Pons (tissue), 1 donor: ENCODE results near the gene PPP2R5D.
A peak's percentile ranks its signal among the peaks of the same experiment; 100 is the strongest.
"Not testable (repeated sequence)": the region's sequence is repeated elsewhere in the genome, so short reads cannot be mapped to it uniquely, and the experiment has no call there.

Experiments
- DNase-seq: peaks from one replicate; pipeline ENCODE4 v3.0.0-alpha.2; 2016; ENCODE audit warnings: low spot score

PPP2R5D gene

DNA sequence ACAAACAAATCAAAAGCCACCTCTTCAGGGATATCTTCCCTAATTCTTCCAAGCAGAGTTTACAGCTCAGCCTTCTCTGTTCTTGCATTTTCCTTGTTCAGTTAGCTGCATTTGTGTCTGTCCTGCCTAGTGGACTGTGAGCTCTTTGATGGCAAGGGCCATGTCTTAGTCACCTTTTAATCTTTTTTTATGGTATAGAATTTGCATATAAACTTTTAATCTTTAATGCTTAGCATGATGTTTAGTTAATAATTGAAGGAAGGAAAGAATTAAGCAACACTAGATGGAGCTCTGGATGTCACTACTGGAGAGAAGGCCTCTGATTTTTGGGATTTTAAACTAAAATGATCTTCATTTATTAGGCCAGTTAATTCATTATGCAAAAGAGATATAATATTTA is 12.1 kb downstream of the PPP2R5D start:
- DNase-seq = no peak

DNA sequence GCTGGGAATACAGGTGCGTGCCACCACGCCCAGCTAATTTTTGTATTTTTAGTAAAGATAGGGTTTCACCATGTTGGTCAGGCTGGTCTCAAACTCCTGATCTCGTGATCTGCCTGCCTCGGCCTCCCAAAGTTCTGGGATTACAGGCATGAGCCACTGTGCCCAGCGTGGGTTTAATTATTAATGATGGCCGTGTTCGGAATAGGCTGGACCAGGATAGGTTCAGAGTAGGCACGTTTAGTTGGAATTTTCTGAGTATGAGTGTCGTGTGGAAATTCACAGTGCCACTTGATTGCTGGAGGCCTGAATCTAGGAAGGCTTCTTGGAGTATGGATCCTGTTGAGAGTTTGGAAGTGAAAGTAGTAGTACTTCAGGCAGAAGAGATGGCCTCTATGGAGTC is 13.8 kb downstream of the PPP2R5D start:
- not testable (repeated sequence) for DNase-seq

DNA sequence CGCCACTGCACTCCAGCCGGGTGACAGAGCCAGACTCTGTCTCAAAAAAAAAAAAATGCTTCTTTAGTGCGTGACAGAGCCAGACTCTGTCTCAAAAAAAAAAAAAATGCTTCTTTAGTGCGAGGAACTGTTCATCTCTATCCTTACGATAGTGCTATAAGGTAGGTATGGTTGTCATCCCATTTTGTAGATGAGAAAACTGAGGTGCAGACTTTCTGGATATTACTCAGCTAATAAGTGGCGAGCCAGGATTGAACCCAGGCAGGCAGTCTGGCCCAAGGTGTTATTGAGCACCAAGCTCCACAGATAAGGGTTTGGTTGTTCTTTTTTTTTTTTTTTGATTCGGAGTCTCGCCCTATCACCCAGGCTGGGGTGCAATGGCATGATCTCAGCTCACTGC is 17.5 kb downstream of the PPP2R5D start:
- DNase-seq = no peak

DNA sequence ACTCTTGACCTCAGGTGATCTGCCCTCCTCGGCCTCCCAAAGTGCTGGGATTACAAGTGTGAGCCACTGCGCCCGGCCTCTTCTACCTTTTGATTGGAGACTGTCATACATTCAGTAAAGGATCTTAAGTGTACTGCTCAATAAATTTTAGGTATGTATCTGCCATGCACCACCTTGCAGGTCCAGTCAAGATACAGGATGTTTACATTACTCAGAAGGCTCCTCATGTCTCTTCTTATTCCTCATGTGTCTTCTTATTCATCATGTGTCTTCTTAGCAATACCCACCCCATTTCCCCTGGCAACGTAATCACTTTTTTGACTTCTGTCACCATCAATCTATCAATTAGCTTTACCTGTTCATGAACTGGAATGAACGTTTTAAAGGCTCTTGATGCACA is 21.5 kb downstream of the PPP2R5D start:
- no peak for DNase-seq

DNA sequence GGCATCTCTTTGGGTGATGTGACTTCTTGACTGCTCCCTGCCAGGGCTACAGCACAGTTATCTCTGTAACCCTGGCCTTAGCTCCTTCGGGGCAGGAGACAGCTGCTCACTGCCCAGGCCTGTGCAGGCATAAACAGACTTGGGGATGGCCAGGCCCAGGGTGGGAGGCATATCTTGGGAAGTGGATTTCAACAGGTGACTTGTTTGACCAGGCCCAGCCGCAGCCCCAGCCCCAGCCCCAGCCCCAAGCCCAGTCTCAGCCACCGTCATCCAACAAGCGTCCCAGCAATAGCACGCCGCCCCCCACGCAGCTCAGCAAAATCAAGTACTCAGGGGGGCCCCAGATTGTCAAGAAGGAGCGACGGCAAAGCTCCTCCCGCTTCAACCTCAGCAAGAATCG is 21.9 kb downstream of the PPP2R5D start:
- DNase-seq = no peak

GRCh38 chr6:43007126-43007525 is 22.8 kb downstream of the PPP2R5D start:
- DNase-seq = no peak

DNA sequence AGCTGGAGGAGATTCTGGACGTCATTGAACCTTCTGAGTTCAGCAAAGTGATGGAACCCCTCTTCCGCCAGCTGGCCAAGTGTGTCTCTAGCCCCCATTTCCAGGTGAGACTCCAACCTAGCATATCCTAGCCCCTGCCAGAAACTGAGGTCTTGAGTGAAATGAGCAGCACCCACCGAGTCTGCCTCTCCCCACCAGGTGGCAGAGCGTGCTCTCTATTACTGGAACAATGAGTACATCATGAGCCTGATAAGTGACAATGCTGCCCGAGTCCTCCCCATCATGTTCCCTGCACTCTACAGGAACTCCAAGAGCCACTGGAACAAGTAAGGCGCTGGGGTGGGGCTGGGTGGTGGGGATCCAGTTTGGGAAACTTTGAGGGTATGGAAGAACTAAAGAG is 24.8 kb downstream of the PPP2R5D start:
- no peak for DNase-seq

DNA sequence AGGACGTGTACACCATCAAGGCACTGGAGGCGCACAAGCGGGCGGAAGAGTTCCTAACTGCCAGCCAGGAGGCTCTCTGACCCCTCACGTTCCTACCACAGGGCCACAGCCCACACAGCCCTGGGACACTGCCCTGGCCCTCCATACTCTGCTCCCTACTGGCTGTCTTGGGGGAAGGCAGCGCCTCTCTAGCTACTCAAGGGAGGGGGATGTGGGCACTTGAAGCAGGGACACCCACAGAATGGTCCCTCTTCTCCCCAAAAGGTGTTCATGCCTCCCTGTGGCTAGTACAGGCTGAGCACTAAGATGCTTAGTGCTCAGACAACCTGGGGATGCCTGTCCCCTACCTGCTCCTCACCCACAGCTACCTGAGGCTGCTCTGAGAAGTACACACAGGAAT is 26.8 kb downstream of the PPP2R5D start:
- no peak for DNase-seq

GRCh38 chr6:43012364-43012763 is 28.0 kb downstream of the PPP2R5D start:
- no peak for DNase-seq

DNA sequence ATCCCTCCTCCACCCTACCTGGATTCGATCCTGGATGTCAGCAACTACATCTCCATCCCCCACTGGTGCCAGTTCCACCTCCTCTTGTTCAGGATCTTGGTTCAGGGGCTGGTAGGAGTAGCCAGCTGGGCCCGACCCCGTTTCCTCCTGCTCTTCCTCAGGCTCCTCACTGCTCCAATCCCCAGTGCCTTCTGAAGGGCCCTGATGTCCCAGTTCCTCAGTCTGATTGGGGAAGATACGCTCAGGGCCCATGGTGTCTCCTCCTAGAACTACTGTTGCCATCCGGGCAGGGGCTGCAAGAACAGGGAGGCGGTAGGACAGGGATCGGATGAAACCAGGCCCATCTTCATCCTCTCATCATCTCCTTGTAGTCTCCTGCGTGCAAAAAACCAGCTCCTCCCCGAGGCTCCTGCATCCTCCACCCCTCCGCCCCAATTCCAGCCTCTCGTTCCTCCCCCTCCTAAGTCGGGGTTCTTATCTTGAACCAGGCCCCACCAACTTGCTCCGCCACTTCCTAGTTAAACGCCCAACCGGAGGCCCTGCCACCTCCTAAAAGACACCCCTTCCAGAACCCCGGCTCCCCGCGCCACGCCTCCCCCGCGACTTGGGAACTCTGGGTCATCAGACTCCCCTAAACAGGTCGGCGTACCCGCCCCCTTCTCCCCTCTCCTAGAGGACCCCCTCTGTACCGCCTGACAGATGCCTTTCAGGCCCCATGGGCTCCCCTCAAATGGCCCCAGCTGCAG is 28.9 kb downstream of the PPP2R5D start:
- no peak for DNase-seq

DNA sequence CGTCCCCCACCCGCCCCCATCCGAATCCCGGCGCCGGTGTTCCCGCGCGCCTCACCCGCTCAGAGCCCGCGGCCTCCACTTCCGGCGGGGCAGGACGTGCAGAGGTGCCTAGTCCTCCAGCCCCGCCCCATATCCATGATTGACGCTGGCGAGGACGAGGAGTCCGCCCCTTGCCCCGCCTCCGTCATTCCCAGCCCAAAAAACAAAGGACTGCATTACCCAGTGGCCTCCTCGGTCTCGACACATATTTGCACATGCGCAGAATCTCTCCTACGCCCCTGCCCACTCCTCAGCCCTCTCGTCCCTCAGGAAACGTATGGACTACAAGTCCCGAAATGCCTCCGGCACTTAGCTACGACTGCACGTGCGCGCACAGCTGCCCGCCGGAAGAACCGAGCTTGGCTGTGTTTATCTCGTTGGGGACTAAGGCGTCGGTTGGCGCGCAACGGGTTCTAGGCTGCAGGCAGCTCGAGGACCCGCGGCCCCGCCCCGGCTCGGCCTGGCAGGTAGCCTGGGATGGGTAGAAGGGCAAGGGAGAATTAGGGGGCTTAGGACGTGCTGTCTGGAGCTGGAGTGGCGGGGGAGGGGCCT is 29.6 kb downstream of the PPP2R5D start, which contains the start of the genes KLHDC3 and MEA1:
Gene KLHDC3 (plus strand): TSS at position 407 of the 591 bp plus-strand sequence. CDS start 2,944 bp downstream, outside the sequence.
Gene MEA1 (minus strand): TSS at position 104 of the 591 bp plus-strand sequence. CDS start 133 bp downstream, outside the sequence.
- DNase-seq = peak; percentile 100

DNA sequence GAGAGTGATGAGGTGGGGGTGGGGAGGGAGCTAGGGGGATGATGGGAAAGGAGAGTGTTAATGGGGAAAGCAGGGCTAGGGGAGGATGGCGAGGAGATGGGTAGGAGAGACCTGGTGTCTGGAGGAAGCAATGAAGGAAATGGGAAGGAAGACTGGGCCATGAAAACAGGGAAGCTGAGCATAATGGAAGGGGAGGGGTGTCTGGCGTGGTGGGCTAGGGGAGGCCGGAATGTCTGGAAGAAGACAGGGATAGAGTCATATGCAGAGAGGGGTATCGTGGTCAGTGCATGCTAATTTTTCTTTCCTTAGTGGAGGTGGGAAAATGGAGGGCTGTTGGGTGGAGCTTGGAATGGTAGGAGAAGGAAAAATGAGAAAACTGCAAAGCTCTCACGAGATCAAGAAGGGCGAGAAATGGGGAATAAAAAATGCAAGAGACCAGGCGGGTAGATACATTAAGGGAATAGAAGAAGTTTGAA is 30.1 kb downstream of the PPP2R5D start:
- DNase-seq = no peak

GRCh38 chr6:43016176-43016942 is 32.0 kb downstream of the PPP2R5D start:
- DNase-seq = no peak

DNA sequence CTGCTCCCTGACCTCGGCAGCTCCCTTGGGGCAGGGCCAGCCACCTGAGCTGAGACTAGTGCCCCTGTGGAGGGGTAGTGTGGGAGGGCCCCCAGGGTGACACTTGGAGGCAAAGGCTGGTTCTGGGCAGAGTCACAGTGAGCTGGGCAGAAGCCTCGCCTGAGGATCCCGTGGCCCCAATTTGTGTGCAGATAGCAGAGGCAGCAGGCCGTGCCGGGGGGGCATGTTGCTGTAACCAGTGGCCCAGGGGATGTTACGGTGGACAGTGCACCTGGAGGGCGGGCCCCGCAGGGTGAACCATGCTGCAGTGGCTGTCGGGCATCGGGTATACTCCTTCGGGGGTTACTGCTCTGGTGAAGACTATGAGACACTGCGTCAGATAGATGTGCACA is 32.6 kb downstream of the PPP2R5D start:
- DNase-seq = no peak

DNA sequence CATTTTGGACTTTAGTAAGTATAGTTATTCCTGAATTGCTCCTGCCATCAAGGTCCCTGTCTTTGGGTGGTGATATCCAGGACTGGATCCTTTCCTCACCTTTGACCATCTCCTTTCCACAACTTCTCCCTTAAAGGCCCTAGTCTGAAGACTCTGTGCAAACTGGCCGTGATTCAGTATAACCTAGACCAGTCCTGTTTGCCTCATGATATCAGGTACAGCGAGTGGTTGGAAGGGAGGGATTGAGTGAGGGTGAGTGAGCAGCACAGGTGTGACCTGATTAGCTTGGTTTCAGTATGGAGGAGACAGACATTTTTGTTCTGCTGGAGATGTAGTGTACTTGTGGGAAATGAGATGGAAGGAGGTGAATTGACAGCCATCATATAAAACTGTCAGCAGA is 34.8 kb downstream of the PPP2R5D start:
- no peak for DNase-seq

DNA sequence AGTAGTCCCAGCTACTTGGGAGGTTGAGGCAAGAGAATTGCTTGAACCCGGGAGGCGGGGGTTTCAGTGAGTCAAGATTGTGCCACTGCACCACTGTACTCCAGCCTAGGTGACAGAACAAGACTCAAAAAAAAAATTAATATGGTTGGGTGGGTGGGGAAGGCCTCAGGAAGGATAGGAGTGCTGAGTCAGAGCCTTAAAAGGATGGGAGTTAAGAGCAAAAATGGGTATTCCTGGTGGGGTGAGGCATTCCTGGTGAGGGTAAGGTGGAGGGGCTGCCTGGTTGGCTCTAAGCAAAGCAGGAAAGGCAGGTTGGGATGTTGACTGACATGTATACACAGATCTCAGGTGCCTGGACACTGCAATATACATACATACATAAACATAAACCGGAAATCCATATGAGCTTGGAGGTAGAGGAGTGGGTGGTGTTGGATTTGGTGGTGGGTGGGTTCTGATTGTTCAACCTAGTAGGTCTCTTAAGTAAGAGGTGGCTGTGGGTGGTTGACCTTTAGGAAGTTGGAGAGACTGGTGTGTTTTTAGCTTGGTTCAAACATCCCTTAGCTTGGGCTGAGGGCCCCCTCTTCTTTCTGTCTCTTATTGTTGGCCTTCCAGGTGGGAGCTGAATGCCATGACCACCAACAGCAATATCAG is 35.8 kb downstream of the PPP2R5D start:
- no peak for DNase-seq

DNA sequence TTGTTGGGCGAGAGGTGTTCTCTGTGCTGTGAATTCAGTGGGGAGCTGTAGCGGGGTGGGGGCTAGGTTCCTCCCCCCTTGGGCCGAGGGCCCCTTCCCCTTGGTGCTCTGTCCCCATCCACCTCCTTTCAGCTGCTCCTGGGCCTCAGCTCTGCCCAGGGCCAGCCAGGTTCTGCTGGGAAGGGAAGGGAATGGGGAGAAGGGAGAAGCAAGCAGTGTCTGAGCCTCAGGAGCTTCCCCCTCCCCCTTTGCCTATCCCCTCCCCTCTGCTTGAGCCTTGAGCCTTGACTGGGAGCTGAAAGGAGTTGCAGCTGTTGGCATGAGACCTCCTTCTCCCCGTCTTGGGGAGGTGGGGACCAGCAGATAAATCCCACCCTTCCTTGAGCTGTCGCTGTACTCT is 36.5 kb downstream of the PPP2R5D start:
- DNase-seq = no peak

GRCh38 chr6:43021270-43022047 is 37.1 kb downstream of the PPP2R5D start, which contains the start of gene RRP36:
TSS of gene RRP36 (plus strand) at chr6:43021623. CDS start at chr6:43021655, 32 bp downstream.
- DNase-seq = peak; percentile 56

DNA sequence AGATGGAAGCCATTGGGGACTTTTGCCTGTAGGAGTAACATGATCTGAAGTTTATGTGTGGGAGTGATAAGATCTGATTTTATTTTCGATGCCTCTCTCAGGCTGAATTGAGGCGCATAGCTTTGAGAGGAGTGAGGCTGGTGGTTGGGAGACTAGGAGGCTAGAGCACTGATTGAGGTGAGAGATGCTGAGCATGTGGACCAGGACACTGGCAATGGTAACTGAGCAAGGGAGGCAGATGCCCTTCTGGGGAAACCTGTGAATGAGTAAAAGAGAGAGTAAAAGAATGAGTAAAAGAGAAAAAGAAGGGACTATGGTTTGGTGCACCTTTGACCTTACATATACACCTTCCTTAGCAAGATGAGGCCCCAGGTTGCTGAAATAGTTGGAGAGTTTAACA is 40.1 kb downstream of the PPP2R5D start:
- DNase-seq = no peak

GRCh38 chr6:43026365-43026764 is 42.0 kb downstream of the PPP2R5D start:
- DNase-seq = no peak

- no peak for DNase-seq
These were observed 44.8 kb downstream of the PPP2R5D start for GRCh38 chr6:43029120-43029519.
